H1 (cell line): ENCODE measurements around the gene SSTR5. TPM values are rescaled to one million over a fixed set of nuclear protein-coding genes. Genes with fewer than 3 reads are reported as not detected.

ENCODE experiments used
- CTCF ChIA-PET: fragments of 300-600 bp; sonication (Branson Sonifier 250); formaldehyde crosslinking; loops from one replicate; lab custom pipeline; 2021; ENCODE audit not compliant: partially characterized antibody; lab: Charles Lee
- POLR2A ChIA-PET: fragments of 300-600 bp; sonication (Branson Sonifier 250); formaldehyde crosslinking; loops from one replicate; lab custom pipeline; 2021; ENCODE audit warnings: inconsistent platforms; ENCODE audit not compliant: partially characterized antibody; lab: Charles Lee
- DNase-seq, 2 experiments: peaks; one replicate each; pipeline versions ENCODE4 v3.0.0 to v3.0.0-alpha.2; 2010 to 2022; ENCODE audit warnings: low spot score in 2 of 2, low read depth in 1 of 2, mixed read lengths in 1 of 2
- FAIRE-seq: peaks from 2 replicates; lab custom pipeline; 2011; peaks lifted over from hg19 to GRCh38; lab: Jason Lieb, UNC
- H2AFZ ChIP-seq: 2 replicates; pipeline ENCODE4 v1.8.1; 2012; ENCODE audit warnings: low read length, inconsistent platforms
- H2AK5ac ChIP-seq: 2 replicates; pipeline ENCODE4 v1.6.1; 2013; ENCODE audit warnings: low read depth, low read length
- H2BK120ac ChIP-seq: replicated peaks from 2 replicates; pipeline ENCODE3; 2013; ENCODE audit warnings: low read depth, low read length, inconsistent platforms
- H2BK12ac ChIP-seq: 2 replicates; pipeline ENCODE4 v1.6.1; 2013; ENCODE audit warnings: low read depth, low read length
- H2BK15ac ChIP-seq: 2 replicates; pipeline ENCODE4 v1.6.1; 2013; ENCODE audit warnings: low read length
- H2BK20ac ChIP-seq: 2 replicates; pipeline ENCODE4 v1.6.1; 2013; ENCODE audit warnings: low read length
- H2BK5ac ChIP-seq: 2 replicates; pipeline ENCODE4 v1.6.1; 2013; ENCODE audit warnings: low read depth, low read length
- H3K14ac ChIP-seq: 2 replicates; pipeline ENCODE4 v1.6.1; 2013; ENCODE audit warnings: inconsistent platforms; ENCODE audit not compliant: insufficient read length
- H3K18ac ChIP-seq: 2 replicates; pipeline ENCODE4 v1.6.1; 2013; ENCODE audit warnings: low read length; ENCODE audit errors: extremely low read depth
- H3K23ac ChIP-seq: 2 replicates; pipeline ENCODE4 v1.6.1; 2013; ENCODE audit warnings: inconsistent platforms; ENCODE audit not compliant: insufficient read length
- H3K23me2 ChIP-seq: 2 replicates; pipeline ENCODE4 v1.6.1; 2013; ENCODE audit warnings: low read depth, low read length
- H3K27ac ChIP-seq: 2 replicates; pipeline ENCODE4 v1.6.1; 2011; ENCODE audit warnings: low read depth, low read length, inconsistent platforms
- H3K27me3 ChIP-seq, 4 experiments: replicated peaks in 1 of 4; 1 replicate in 1 of 4; 2 replicates in 3 of 4; pipeline versions ENCODE4 v1.6.1 to v1.8.1; 2011 to 2013; ENCODE audit warnings: low read length in 3 of 4, mild to moderate bottlenecking in 3 of 4, inconsistent platforms in 2 of 4, mixed read lengths in 2 of 4, moderate library complexity in 1 of 4; ENCODE audit not compliant: control insufficient read depth in 3 of 4, insufficient read depth in 3 of 4; ENCODE audit errors: extremely low read depth in 1 of 4
- H3K36me3 ChIP-seq, 4 experiments: 2 replicates each; pipeline versions ENCODE4 v1.6.1 to v1.8.1; 2011 to 2013; ENCODE audit warnings: mild to moderate bottlenecking in 4 of 4, low read length in 3 of 4, moderate library complexity in 2 of 4, control low read depth in 1 of 4, inconsistent platforms in 1 of 4; ENCODE audit not compliant: insufficient read depth in 4 of 4, control insufficient read depth in 2 of 4
- H3K4ac ChIP-seq: replicated peaks from 2 replicates; pipeline ENCODE3; 2013; ENCODE audit warnings: low read length, low read depth, mixed read lengths, inconsistent platforms; ENCODE audit not compliant: insufficient read length
- H3K4me1 ChIP-seq, 4 experiments: replicated peaks in 1 of 4; 1 replicate in 1 of 4; 2 replicates in 3 of 4; pipeline versions ENCODE4 v1.6.1 to v1.8.1; 2011 to 2013; ENCODE audit warnings: low read length in 3 of 4, inconsistent platforms in 2 of 4, mixed read lengths in 1 of 4; ENCODE audit not compliant: insufficient read depth in 4 of 4, control insufficient read depth in 3 of 4
- H3K4me2 ChIP-seq, 2 experiments: 2 replicates each; pipeline versions ENCODE4 v1.6.1 to v1.8.1; 2011 to 2013; ENCODE audit warnings: low read depth in 2 of 2, low read length in 2 of 2, control low read depth in 1 of 2, inconsistent platforms in 1 of 2, mild to moderate bottlenecking in 1 of 2; ENCODE audit not compliant: insufficient read depth in 1 of 2
- H3K4me3 ChIP-seq, 4 experiments: fragments of 200-600, 300-600 bp in 1 of 4; sonication (generic), shearing (Covaris generic), sonication (Bioruptor Twin) in 1 of 4; 2 replicates each; pipeline versions ENCODE4 v1.5.1 to v1.8.1; 2011 to 2016; ENCODE audit warnings: low read length in 4 of 4, low read depth in 3 of 4, control low read depth in 2 of 4, inconsistent platforms in 2 of 4, mild to moderate bottlenecking in 2 of 4, mixed read lengths in 1 of 4, moderate library complexity in 1 of 4; ENCODE audit not compliant: insufficient read depth in 2 of 4; ENCODE audit errors: extremely low read depth in 1 of 4
- H3K56ac ChIP-seq: replicated peaks from 2 replicates; pipeline ENCODE3; 2013; ENCODE audit warnings: low read depth, mild to moderate bottlenecking, mixed read lengths, low read length, inconsistent platforms; ENCODE audit not compliant: insufficient read length
- H3K79me1 ChIP-seq: 2 replicates; pipeline ENCODE4 v1.6.1; 2013; ENCODE audit warnings: low read depth, low read length, control low read depth
- H3K79me2 ChIP-seq, 2 experiments: 2 replicates each; pipeline versions ENCODE4 v1.6.1 to v1.8.1; 2012 to 2013; ENCODE audit warnings: low read length in 2 of 2, mild to moderate bottlenecking in 2 of 2, inconsistent platforms in 1 of 2; ENCODE audit not compliant: insufficient read depth in 2 of 2, control insufficient read depth in 1 of 2
- H3K9ac ChIP-seq, 4 experiments: replicated peaks in 1 of 4; 1 replicate in 1 of 4; 2 replicates in 3 of 4; pipeline versions ENCODE4 v1.6.1 to v1.8.1; 2011 to 2013; ENCODE audit warnings: low read depth in 3 of 4, low read length in 3 of 4, control low read depth in 2 of 4, mild to moderate bottlenecking in 2 of 4, moderate library complexity in 2 of 4, inconsistent platforms in 1 of 4; ENCODE audit errors: extremely low read depth in 1 of 4
- H3K9me3 ChIP-seq, 2 experiments: 2 replicates each; pipeline versions ENCODE4 v1.6.1 to v1.8.1; 2012 to 2013; ENCODE audit warnings: mild to moderate bottlenecking in 2 of 2, moderate library complexity in 2 of 2, control low read depth in 1 of 2, inconsistent platforms in 1 of 2, low read depth in 1 of 2, low read length in 1 of 2, mixed read lengths in 1 of 2; ENCODE audit not compliant: insufficient read depth in 2 of 2
- H4K20me1 ChIP-seq, 2 experiments: replicated peaks in 1 of 2; 2 replicates each; pipeline versions ENCODE3 to v1.8.1; 2011 to 2013; ENCODE audit warnings: inconsistent platforms in 2 of 2, low read length in 2 of 2, mild to moderate bottlenecking in 1 of 2; ENCODE audit not compliant: insufficient read depth in 2 of 2, control insufficient read depth in 1 of 2
- H4K5ac ChIP-seq: 2 replicates; pipeline ENCODE4 v1.6.1; 2013; ENCODE audit warnings: low read length, low read depth, mixed read lengths, inconsistent platforms; ENCODE audit not compliant: insufficient read length
- H4K8ac ChIP-seq: 2 replicates; pipeline ENCODE4 v1.8.0; 2013; ENCODE audit warnings: mild to moderate bottlenecking, moderate library complexity, low read length, inconsistent platforms; ENCODE audit not compliant: insufficient read depth; ENCODE audit errors: extremely low read depth
- H4K91ac ChIP-seq: replicated peaks from 2 replicates; pipeline ENCODE3; 2013; ENCODE audit warnings: low read length, mixed read lengths, inconsistent platforms; ENCODE audit not compliant: insufficient read length
- CBX8 ChIP-seq: fragments of 300-800, 300-1000 bp; sonication (generic); IDR thresholded peaks from 2 replicates; pipeline ENCODE4 v1.7.1; 2016; ENCODE audit warnings: low read depth, low read length, borderline replicate concordance
- CEBPB ChIP-seq: IDR thresholded peaks from 2 replicates; pipeline ENCODE4 v1.6.1; 2012; ENCODE audit warnings: low read depth, low read length
- EZH2 ChIP-seq: fragments of 200-600 bp; sonication (generic); IDR thresholded peaks from 2 replicates; pipeline ENCODE4 v1.7.1; 2012; ENCODE audit warnings: low read depth, mild to moderate bottlenecking, moderate library complexity, low read length, inconsistent platforms; ENCODE audit not compliant: severe bottlenecking
- GABPA ChIP-seq: IDR thresholded peaks from 2 replicates; pipeline ENCODE4 v1.6.1; 2011; ENCODE audit warnings: mild to moderate bottlenecking, low read length, moderate library complexity, borderline replicate concordance; ENCODE audit not compliant: insufficient read depth
- WGBS, 2 experiments: shearing (Covaris generic) in 1 of 2; methylation state at CpG; one replicate each; pipeline versions ENCODE4 v1.1.6 to v1.1.7; 2013 to 2015; ENCODE audit warnings: low lambda C conversion rate in 2 of 2, mixed read lengths in 2 of 2, inconsistent platforms in 1 of 2, low coverage in 1 of 2, missing lambda C conversion rate in 1 of 2; ENCODE audit not compliant: insufficient replicate concordance in 2 of 2, insufficient coverage in 1 of 2, insufficient read length in 1 of 2; ENCODE audit errors: extremely low coverage in 1 of 2, missing lambda C conversion rate in 1 of 2; 5-methylcytosine and 5-hydroxymethylcytosine counted together
- polyA plus RNA-seq, 7 experiments: library from polyadenylated mRNA; depleted of rRNA in 3 of 7; stranded (reverse) in 5 of 7; unstranded in 2 of 7; fragments of >200 nt in 5 of 7; fragments of 200-250 nt in 2 of 7; gene quantifications; 1 replicate in 5 of 7; 2 replicates in 1 of 7; 4 replicates in 1 of 7; pipeline versions ENCODE4 v1.2.1 to v1.2.3, GENCODE V29; 2011 to 2013; ENCODE audit warnings: missing spikeins in 2 of 7, mixed read lengths in 2 of 7
- total RNA-seq: library from RNA; stranded (reverse); fragmentation: NEBNext Ultra II Directional; extraction: Animal tissue kit (Norgen Biotek cat#: 25700); gene quantifications from 2 replicates; pipeline ENCODE4 v1.2.1, GENCODE V29; 2021

SSTR5 gene
- total and polyA plus RNA-seq, 2 of the 8 experiments (the other 6 are each of a cell fraction or from before 2014, with no cell fraction given) = 0.56 to 0.60 TPM

DNA sequence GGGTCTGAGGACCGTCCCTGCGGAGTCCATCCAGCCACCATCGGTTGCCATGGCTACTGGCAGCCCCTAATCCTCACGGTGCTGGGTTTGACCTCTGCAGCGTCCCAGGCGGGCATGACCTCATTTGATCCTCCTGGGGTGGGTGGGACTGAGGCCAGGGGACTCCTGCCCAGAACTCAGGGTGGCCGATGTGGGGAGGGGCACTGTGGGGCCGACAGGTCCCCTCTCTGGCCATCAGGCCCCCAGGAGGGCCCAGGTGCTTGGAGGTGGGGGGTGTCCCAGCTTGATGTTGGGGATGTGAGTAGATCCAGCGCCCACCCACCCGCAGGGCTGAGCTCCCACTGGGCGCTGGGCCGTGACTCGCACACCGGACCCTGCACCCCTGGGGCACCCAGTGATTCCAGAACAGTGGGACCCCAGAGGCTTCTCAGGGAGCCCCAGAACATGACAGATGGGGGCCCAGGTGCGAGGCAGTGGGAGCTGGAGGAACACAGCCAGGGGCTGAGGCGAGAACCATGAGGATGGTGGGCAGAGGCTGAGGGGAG lies 1.6 kb upstream of the SSTR5 start:
- 94% methylated on average over 5 of the region's 16 CpGs; no CpG with 5 or more reads in 1 of the 2 experiments for WGBS, 2 experiments
- Histone ChIP-seq H2BK120ac (no peak overlapping the region), H3K23ac (no peak overlapping the region), H3K4me3 (no peak overlapping the region), H4K8ac (no peak overlapping the region), H2BK5ac (peak overlapping the region; percentile 39; the same call in 1 of the 2 replicates), H3K79me1 (no peaks in the 10 kb centered on the region), H3K4me1 (peaks cover 0 to 22% (median 16%) of the 10 kb centered on the region in 4 experiments; a peak in 6 of 7 replicates), H3K9ac (no peak overlapping the region), H3K79me2 (no peaks in the 10 kb centered on the region), H3K4ac (no peak overlapping the region), H2BK15ac (no peak overlapping the region), H2AFZ (no peak overlapping the region), H3K18ac (no peak overlapping the region; the same call in 1 of the 2 replicates), H4K5ac (no peak overlapping the region), H2BK20ac (no peak overlapping the region), H3K4me2 (peak overlapping the region in 1 of 2 experiments; percentile 13; a peak in 1 of 4 replicates), H3K14ac (no peak overlapping the region), H3K36me3 (no peaks in the 10 kb centered on the region)
- POLR2A ChIA-PET = interaction anchor here (0.6 kb wide), 1 partner anchor 90 kb away, joined by 4 read pairs; the partner anchor contains the start of gene SOX8
- CTCF ChIA-PET = interaction anchor here (1.4 to 4.9 kb wide), 3 partner anchors 13 to 16 kb away, joined by 5 to 29 read pairs (median 13); no protein-coding TSS in a partner anchor
- no peak for FAIRE-seq
- TF ChIP-seq CBX8 = no peak
- TF ChIP-seq EZH2 = no peak
- 0 out of 2 replicates have a peak, but pooled peaks have one; percentile 2 for TF ChIP-seq GABPA
- TF ChIP-seq CEBPB = no peak
- TF ChIP-seq, all 59 proteins: peak for 1
- Histone ChIP-seq H3K27me3 (peaks cover 2 to 16% (median 12%) of the 10 kb centered on the region in 4 experiments; a peak in 6 of 7 replicates), H2AK5ac (no peak overlapping the region), H4K91ac (no peak overlapping the region), H3K56ac (no peak overlapping the region), H3K23me2 (peaks cover 7% of the 10 kb centered on the region; the same call in 1 of the 2 replicates), H2BK12ac (no peak overlapping the region), H4K20me1 (peaks cover 0 to 6% of the 10 kb centered on the region in 2 experiments), H3K27ac (no peak overlapping the region), H3K9me3 (no peaks in the 10 kb centered on the region)
- DNase-seq = no peak
